HFFc6 (cell line): ENCODE results near the gene DBH. TPM values are rescaled to one million over a fixed set of nuclear protein-coding genes. Genes with fewer than 3 reads are reported as not detected.

Experiments used
- DNase-seq: peaks from one replicate; pipeline ENCODE4 v3.0.0-alpha.2; 2018
- H3K27ac Mint-ChIP-seq: 2 replicates; pipeline ENCODE4 v1.8.0; 2020; ENCODE audit warnings: mild to moderate bottlenecking, mixed read lengths
- H3K27me3 Mint-ChIP-seq: 2 replicates; pipeline ENCODE4 v1.8.0; 2021; ENCODE audit warnings: mild to moderate bottlenecking, moderate library complexity, mixed read lengths; ENCODE audit not compliant: insufficient read depth
- H3K36me3 Mint-ChIP-seq: 2 replicates; pipeline ENCODE4 v1.8.0; 2021; ENCODE audit warnings: low read depth, mixed read lengths
- H3K4me1 Mint-ChIP-seq: 2 replicates; pipeline ENCODE4 v1.8.0; 2020; ENCODE audit warnings: low read depth, mixed read lengths
- H3K4me3 Mint-ChIP-seq: 2 replicates; pipeline ENCODE4 v1.8.0; 2020; ENCODE audit warnings: mild to moderate bottlenecking, moderate library complexity, mixed read lengths
- H3K9me3 Mint-ChIP-seq: 2 replicates; pipeline ENCODE4 v1.8.0; 2020; ENCODE audit warnings: mild to moderate bottlenecking, mixed read lengths
- CTCF ChIP-seq: fragments of 200-600 bp; sonication (generic); IDR thresholded peaks from 2 replicates; pipeline ENCODE4 v1.5.0; 2021; ENCODE audit warnings: antibody characterized with exemption, mild to moderate bottlenecking
- total RNA-seq, 6 experiments: library from RNA; stranded (reverse); fragmentation: NEBNext Ultra II Directional; extraction: Animal tissue kit (Norgen Biotek cat#: 25700); gene quantifications; 2 replicates in 1 of 6; 3 replicates in 5 of 6; pipeline ENCODE4 v1.2.3, GENCODE V29; 2021

The DBH gene
- total RNA-seq, 6 experiments from 2014 or later: not detected

- H3K27ac Mint-ChIP-seq: peak overlapping the region; percentile 77; the same call in 1 of the 2 replicates
Measured at GRCh38 chr9:133707065-133707762, 71.1 kb downstream of the DBH start.

GRCh38 chr9:133707763-133708245 lies 71.6 kb downstream of the DBH start:
- no peak for DNase-seq
- no peaks in the 10 kb centered on the region for H3K36me3 Mint-ChIP-seq
- H3K4me1 Mint-ChIP-seq: peaks cover 13% of the 10 kb centered on the region
- H3K27me3 Mint-ChIP-seq: peaks cover 15% of the 10 kb centered on the region
- H3K9me3 Mint-ChIP-seq: no peaks in the 10 kb centered on the region
- no peak overlapping the region for H3K4me3 Mint-ChIP-seq
- no peak overlapping the region for H3K27ac Mint-ChIP-seq
- no peak for TF ChIP-seq CTCF

More at GRCh38 chr9:133707065-133707762, 71.1 kb downstream of the DBH start:
- peaks cover 15% of the 10 kb centered on the region for H3K27me3 Mint-ChIP-seq
- no peak for TF ChIP-seq CTCF
- H3K4me1 Mint-ChIP-seq: peaks cover 13% of the 10 kb centered on the region
- DNase-seq: no peak
- H3K4me3 Mint-ChIP-seq: no peak overlapping the region
- H3K9me3 Mint-ChIP-seq: no peaks in the 10 kb centered on the region
- H3K36me3 Mint-ChIP-seq: no peaks in the 10 kb centered on the region

GRCh38 chr9:133708246-133709014 lies 72.3 kb downstream of the DBH start:
- DNase-seq: no peak
- H3K9me3 Mint-ChIP-seq: no peaks in the 10 kb centered on the region
- no peak overlapping the region for H3K27ac Mint-ChIP-seq
- peaks cover 15% of the 10 kb centered on the region for H3K27me3 Mint-ChIP-seq
- H3K36me3 Mint-ChIP-seq: no peaks in the 10 kb centered on the region
- peaks cover 13% of the 10 kb centered on the region for H3K4me1 Mint-ChIP-seq
- TF ChIP-seq CTCF: no peak
- H3K4me3 Mint-ChIP-seq: no peak overlapping the region

Other genes starting within 250 kb of the DBH start
- 10 to 100 TPM; 20.4 to 26.3 (median 23.5) TPM for gene REXO4, start 218.4 kb upstream of the DBH start, total RNA-seq
- 1 to 10 TPM in 1 of 6 experiments, under 1 TPM in 5; 0.41 to 1.2 (median 0.74) TPM for gene ADAMTS13, start 214.0 kb upstream of the DBH start, total RNA-seq
- gene CACFD1, start 176.4 kb upstream of the DBH start, total RNA-seq: 1 to 10 TPM; 5.0 to 9.1 (median 6.7) TPM
- gene SLC2A6, start 157.3 kb upstream of the DBH start, total RNA-seq: 10 to 100 TPM in 5 of 6 experiments, 1 to 10 TPM in 1; 9.4 to 12.6 (median 11.3) TPM
- not detected for gene MYMK, start 111.4 kb upstream of the DBH start, total RNA-seq
- gene ADAMTSL2, start 101.7 kb upstream of the DBH start, total RNA-seq: under 1 TPM in 3 of 6 experiments, not detected in 3; 0.05 to 0.07 (median 0.06) TPM
- gene FAM163B, start 27.0 kb upstream of the DBH start, total RNA-seq: not detected
- gene SARDH, start 102.0 kb downstream of the DBH start, total RNA-seq: 1 to 10 TPM in 4 of 6 experiments, under 1 TPM in 2; 0.24 to 5.1 (median 4.1) TPM